ENCODE measurements around the gene LTB.

The LTB gene

GRCh38 chr6:31547727-31548543, 34.3 kb downstream of the LTB start:
- DNase-seq, result no peak

GRCh38 chr6:31546958-31547726, 35.1 kb downstream of the LTB start, which contains the start of gene NFKBIL1:
Gene NFKBIL1 (plus strand): TSS chr6:31547608. CDS start chr6:31547695, 87 bp downstream.
- DNase-seq, result peak; percentile 99

GRCh38 chr6:31546339-31546957, 35.8 kb downstream of the LTB start, which contains the start of gene ATP6V1G2:
Gene ATP6V1G2 (minus strand): TSS chr6:31546608. CDS start chr6:31546559, 49 bp downstream.
- peak; percentile 94 for DNase-seq

- no peak for DNase-seq
These were observed 36.9 kb downstream of the LTB start for GRCh38 chr6:31545291-31545690.

GRCh38 chr6:31544676-31545075, 37.5 kb downstream of the LTB start:
- DNase-seq, result no peak

- no peak for DNase-seq
These were observed 38.6 kb downstream of the LTB start for GRCh38 chr6:31543639-31544038.

- DNase-seq, result peak; percentile 98
These were observed 40.3 kb downstream of the LTB start, which contains the start of gene DDX39B for GRCh38 chr6:31541658-31542521. Gene DDX39B (minus strand): TSS chr6:31542003. CDS start chr6:31540532, 1,471 bp downstream.

- peak; percentile 41 for DNase-seq
These were observed 41.1 kb downstream of the LTB start for GRCh38 chr6:31541059-31541657.

- DNase-seq, result no peak
These were observed 41.6 kb downstream of the LTB start for GRCh38 chr6:31540640-31541039.

- DNase-seq, result no peak
These were observed 43.3 kb downstream of the LTB start for GRCh38 chr6:31538805-31539400.

GRCh38 chr6:31535538-31536324, 46.5 kb downstream of the LTB start:
- no peak for DNase-seq

- no peak for DNase-seq
These were observed 47.6 kb downstream of the LTB start for GRCh38 chr6:31534521-31535040.

GRCh38 chr6:31534011-31534410, 48.2 kb downstream of the LTB start:
- DNase-seq, result no peak

- no peak for DNase-seq
These were observed 48.8 kb downstream of the LTB start for GRCh38 chr6:31533455-31533841.

GRCh38 chr6:31532644-31533454, 49.4 kb downstream of the LTB start:
- DNase-seq, result no peak

- DNase-seq, result no peak
These were observed 50.2 kb downstream of the LTB start for GRCh38 chr6:31531771-31532643.

GRCh38 chr6:31531162-31531561, 51.1 kb downstream of the LTB start:
- DNase-seq, result no peak

GRCh38 chr6:31530659-31531058, 51.6 kb downstream of the LTB start:
- no peak for DNase-seq

All from fibroblast of skin of scalp (primary cell).